Hippocampal formation (tissue), 2 donors: ENCODE measurements around the gene DIDO1.

Experiments
- DNase-seq, 2 donors: peaks; one replicate each; lab custom pipeline; 2025; lab: John Stamatoyannopoulos, UW

DIDO1 gene

DNA sequence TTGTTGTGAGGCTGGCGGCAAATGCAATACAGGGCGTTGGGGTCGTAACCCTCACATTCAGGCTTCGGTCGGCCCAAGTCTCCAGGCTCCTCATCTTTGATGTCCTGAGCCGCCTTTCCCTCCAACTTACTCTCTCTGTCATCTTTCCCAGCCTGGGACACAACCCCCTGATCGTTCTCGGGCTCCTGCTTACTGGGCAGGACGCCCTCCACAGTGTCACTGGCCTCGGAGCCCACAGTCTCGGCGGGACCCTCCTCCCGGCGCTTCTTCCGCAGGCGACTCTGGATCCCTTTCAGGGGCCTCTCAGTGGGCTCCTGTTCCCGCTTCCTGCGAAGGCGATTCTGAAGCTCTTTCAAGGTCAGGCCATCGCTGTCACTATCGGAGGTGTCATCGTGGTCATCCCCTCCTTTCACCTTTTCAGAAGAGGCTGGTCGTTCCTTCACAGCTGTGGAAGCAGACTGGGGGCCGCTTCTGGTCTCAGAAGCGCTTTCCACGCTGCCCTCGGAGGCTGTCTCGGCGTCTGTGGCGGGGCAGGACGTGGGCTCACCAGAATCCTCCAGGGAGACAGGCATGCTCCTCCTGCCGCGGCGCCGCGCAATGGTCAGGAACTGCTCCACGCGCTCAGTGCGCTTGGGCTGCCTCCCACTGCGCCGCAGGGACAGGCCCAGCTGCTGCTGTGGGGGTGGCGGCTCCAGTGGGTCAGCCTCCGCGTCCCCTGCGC is 15.4 kb downstream of the DIDO1 start:
- DNase-seq = no peak

DNA sequence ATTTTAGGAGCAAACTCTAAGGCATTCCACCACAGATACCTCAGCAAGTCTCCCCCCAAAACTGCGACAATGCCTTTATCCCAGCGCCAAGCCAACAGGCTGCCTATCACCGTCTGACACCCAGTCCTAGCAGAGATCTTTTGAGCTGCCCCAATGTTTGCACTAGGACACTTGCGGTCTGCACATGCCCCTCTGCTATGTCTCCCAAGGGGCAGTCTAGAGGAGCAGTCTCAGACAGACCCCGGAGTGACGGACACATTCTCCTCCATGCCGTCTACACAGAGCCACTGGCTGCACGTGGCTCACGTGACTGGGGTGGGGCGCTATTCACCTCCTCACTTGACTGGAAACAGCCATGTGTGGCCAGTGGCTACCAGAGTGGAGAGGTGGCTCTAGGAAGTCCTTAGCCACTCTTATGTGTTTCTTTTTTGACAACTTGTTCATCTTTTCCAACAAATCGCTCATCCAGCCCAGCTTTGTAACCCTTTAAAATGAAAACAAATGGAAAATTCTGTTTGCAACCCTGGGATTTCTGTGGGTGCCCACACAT is 16.0 kb downstream of the DIDO1 start:
- DNase-seq = no peak

- no peak for DNase-seq
Measured at GRCh38 chr20:62908971-62909791, 17.1 kb downstream of the DIDO1 start.

DNA sequence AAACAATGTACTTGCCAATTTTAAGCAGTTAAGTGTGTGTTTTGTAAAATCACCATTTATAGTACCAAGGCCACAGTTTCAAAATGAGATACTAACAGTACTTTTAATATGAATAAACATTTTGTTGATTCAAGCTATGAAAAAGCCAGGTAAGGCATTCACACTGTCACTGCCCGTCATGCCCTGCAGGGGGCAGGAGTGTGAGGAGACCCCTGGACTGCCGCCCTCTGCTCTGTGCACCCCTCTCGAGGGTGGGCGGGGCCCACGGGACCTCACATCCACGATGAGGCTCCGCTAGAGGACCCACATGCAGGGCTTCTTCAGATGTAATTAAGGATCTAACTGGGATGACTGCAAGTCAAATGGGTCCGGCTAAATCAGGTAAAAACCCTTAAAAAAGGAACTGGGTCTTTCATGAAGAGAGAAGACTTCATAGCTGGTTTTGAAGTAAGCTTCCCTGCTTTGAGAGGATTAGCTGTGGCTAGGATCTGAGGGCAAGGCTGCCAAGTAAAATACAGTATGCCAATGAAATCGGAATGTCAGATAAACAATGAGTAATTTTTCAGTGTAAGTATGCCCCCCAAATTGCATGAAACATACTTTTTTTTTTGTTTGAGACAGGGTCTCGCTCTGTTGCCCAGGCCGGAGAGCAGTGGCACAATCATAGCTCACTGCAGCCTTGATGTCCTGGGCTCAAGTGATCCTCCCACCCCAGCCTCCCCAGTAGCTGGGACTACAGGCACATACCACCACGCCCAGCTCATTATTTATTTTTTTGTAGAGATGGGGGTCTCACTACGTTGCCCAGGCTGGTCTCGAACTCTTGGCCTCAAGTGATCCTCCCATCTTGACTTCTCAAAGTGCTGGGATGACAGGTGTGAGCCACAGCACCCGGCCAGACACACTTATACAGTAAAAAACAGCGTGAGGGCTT is 18.7 kb downstream of the DIDO1 start:
- DNase-seq = no peak

DNA sequence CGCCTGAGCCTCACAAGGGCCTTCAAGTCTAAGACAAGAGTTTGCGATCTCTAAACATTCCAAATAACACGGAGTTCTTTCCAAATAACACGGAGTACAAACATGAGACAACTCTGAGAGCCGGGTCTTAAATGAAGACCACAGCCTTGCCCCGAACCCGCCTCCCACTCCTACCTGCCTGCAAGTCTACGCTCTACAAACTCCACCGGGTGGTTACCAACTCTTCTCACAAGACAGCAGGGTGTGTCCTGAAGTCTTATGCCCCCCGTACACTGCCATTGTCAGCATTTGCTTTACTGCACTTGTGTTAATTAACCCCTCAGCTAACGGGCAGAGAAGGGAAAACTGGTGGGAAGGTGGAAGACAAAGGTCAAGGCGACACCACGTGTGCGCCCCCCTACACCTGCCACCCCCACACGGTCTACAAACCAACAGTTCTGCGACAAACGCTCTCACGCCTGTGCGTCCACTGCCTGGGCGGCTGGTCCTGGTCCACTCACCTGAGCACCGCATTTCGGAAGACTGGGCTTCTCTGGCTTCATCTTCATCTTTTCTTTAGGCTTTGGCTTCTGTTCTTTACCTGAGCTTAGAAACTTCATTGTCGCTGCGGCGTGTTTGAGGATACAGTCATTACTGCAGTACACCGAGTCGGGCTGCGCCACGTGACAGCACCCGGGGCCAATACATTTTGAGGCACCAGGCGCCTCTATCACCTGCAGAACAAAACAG is 19.5 kb downstream of the DIDO1 start:
- DNase-seq = no peak

DNA sequence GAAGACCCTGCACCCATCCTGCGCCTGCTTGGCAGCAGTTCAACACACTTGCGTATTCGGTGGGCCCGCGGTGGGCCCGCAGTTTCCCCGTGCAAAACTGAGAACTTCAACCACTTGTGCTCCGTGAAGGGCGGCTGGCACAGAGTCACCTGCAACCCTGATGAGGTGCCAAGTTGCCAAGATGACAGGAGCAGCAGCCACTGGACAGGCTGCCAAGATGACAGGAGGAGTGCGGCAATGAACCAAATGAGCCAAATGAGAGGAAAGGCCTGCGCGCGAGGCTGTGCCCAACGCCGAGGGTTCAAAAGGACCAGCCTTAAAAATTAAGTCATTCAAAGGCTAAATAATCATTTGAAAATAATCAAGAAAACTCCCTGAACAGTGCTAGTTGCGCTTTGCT is 20.1 kb downstream of the DIDO1 start:
- DNase-seq = no peak

- no peak for DNase-seq
Measured at GRCh38 chr20:62905536-62906117, 20.7 kb downstream of the DIDO1 start.

GRCh38 chr20:62902926-62903615 is 23.2 kb downstream of the DIDO1 start:
- DNase-seq = no peak

DNA sequence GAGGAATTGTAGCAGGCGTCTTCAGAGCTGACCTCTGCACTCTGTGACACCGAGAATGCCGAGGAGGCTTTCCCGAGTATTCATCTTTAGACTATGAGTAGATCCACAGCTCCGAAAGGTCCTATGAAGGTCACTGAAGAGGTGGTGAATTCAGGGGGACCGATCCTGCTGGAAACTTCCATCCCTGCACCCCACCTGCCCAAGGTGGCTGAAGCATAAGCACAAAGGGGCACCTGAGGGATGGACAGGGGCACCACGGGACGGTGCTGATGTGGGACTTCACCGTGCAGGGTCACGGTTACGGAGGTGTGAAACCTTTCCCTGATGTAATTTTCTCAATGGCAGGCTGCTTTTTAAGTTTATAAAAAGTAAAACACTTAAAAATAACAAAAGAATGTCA is 24.4 kb downstream of the DIDO1 start:
- DNase-seq = no peak

DNA sequence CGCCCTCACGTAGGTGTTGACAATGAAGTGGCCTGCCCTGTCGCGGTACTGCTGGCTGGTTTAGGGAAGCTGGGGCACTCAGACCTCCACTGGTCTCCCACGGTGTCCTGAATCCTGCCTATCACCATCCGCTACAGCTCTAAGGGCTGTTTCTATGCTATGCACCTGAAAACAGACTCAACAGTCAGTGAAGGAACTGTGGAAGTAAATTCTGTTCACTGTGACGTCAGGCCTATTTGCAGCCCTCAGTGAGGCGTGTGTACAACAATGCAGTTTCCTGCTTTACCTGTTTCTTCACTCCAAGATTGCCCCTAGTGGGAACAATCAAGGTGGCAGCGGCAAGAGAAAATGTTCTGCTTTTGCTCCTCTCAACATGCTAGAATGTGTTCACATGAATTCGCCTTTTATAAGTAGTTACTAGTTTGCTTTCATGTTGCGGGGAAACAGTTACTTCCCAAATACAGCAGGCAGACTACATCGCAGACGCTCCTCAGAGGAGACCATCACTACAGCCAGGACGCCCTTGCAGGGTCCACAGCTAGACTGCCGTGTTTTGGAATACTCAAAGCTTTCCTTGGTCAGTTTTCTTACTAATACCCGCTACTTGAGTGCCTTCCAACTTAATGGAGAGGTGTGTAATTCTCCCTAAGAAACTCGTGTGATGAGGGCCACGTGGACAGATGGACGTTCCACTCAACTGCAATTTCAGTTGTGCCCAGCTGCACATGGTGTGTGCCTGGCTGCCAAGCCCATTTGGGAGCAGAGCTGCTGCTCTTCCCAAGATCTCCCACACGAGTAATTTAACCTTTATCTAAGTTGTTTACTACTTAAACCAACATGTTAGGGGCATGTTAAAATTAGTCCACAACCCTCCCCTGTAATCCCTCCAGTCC is 25.4 kb downstream of the DIDO1 start:
- DNase-seq = no peak

DNA sequence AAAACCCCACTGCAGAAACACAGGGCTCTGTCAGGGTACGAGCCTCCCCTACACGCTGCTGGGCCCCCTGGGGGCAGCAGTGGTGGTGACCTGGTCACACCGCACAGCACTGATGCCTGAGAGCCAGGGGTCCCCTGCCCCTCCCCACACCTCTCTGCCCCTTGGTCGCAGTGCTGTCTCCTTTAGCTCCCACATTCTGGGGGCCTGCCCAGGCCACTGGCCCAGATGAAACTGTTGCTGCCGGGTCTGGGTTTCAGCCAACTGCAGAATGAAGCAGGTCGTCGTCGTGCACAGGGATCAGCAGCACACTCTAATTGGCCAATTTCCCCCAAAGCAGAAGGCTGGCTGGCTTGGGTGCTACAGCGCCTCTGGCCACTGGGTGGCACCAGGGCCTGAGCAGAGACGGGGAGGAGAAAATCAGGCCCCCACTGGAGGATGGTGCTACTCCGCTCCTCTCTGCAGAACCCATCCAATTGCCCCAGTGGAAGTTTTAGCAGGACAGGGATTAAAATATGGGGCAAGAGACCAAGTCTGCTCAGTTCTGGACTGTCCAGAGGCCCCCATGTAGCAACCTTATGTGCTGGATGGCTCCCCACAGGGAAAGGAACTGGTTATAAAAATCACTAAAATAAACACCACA is 26.1 kb downstream of the DIDO1 start:
- peak; percentile 63 to 71 for DNase-seq

DNA sequence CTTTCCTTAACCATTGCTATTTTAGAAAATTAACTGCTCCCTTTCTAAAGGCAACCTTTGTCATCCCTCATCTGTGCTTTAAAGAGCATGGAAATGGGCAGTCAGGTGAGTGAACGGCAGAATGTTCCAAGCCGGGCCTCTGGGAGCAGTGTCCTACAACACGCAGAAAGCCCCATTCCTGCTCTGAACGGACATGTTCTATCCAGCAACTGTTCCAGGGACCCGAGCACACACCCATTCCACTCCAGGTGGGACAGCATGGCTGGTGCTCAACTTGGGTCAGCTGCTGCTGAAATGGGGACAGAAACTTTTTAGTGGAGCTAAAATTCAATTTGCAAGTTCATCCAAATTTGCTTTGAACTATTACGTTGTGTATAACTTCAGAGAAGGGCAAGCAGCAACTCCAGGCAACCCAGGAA is 26.7 kb downstream of the DIDO1 start:
- DNase-seq = no peak

DNA sequence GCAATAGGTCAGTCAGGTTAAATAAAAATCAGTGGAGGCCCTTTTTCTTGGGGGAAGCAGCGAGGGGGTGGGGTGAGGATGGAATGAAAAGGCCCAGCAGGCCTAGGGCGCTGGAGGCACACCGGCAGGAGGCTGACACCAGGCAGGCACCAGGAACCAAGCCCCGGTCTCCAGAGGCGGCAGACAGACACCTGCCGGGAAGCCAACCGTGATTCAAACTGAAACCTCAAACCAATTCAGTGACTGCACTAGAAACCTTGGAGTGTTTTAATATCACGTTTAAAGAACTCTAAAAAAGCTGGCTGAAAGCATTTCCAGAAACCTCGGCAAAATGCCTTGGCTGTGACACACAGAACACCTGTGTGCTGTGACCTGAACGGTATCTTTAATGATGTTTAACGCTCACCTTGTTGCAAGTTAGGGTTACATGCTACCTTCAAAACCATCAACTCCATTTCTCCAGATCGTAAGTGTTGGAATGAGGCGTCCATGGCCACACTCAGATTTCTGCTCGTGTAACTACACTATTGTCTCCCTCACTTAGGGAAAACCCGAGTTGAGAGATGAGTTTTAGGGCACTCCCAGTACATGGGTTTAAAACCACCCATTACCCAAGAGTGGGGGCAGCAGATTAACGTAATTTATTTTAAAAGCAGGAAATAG is 27.2 kb downstream of the DIDO1 start:
- DNase-seq = no peak

DNA sequence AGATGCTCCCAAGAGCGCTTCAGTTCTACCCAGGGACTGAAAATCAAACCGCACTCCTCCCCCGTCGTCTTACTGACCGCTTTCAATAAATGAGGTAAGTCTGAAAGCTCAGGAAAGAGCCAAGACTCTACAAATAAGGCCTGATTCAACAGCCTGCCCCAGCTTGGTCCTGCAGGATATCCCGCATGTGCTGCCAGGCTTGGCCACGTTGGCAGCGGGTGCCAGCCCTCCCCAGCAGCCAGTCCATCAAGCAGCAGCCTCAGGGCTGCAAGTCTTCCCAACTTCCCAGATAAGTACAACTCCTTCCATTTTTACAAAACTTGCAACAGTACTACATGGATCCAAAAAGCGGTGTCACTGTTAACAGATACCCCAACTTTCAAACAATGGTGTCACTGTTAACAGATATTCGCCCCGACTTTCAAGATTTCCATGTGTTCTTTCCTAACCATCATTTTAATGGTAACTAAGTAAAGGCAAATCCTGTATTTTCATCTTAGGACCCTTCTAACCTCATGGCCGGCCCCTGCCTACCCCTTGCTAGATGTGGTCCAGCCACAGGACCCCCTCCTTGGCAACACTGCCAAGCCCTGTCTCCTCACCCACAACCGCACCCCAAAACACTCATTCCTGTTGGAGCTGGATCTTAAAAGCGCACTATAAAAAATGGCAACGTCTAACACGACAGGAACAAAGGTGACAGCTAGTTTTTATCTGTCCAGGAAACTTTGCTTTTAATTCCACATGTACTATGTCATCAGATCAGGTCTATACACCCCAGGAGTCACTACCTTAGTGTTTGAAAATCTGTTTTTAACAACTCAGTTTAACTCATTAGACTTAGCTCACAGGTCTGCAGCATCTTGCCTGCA is 28.0 kb downstream of the DIDO1 start:
- no peak for DNase-seq

- DNase-seq = no peak
Measured at GRCh38 chr20:62897666-62898065, 28.6 kb downstream of the DIDO1 start.

GRCh38 chr20:62896526-62896925 is 29.8 kb downstream of the DIDO1 start:
- no peak for DNase-seq

DNA sequence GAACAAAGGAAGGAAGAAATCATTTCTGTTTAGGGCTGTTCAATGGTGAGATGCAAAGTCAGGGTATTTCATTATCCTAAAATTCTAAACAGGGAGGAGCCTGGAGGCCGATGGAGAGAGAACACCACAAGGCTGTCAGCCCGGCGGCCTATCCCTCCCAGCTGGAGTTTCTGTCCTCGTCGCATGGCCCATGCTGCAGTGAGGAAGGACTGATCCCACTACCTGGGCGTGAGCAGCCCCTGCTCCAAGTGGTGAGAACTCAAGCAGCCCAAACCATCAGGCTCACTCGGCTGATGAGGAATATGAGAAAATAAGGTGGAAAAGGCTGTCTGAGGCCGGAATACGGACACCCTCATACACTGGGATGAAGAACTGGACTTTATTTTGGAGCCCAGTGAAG is 30.8 kb downstream of the DIDO1 start:
- DNase-seq = no peak
